GM12875 (cell line): Measurements from ENCODE around the gene PDE6C.

Experiments
- H3K4me3 ChIP-seq: one replicate; pipeline ENCODE4 v1.5.1; 2011; ENCODE audit warnings: low read depth, low read length, control low read depth
- CTCF ChIP-seq: IDR thresholded peaks from 2 replicates; pipeline ENCODE4 v1.5.1; 2011; ENCODE audit warnings: low read depth, mild to moderate bottlenecking, control low read depth, inconsistent platforms, low read length, moderate library complexity, borderline replicate concordance; ENCODE audit not compliant: insufficient read depth

The PDE6C gene

GRCh38 chr10:93580828-93581227 is 31.5 kb upstream of the PDE6C start:
- no peak overlapping the region for H3K4me3 ChIP-seq
- TF ChIP-seq CTCF, result no peak

DNA sequence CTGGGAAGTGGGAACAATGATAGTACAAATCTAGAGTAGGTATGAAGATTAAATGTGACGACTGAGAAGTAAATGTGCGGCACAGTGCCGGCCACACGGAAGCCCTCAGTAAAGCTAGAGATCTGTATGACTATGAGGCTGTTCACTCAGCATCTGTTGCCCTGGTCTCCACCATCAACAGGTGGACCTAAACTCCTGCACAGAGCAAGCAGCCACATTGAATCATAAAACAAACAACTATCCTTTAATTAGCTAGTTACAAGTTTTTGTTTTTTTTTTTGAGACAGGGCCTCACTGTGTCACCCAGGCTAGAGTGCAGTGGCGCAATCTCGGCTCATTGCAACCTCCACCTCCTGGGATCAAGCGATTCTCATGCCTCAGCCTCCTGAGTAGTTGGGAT is 27.9 kb upstream of the PDE6C start:
- no peak overlapping the region for H3K4me3 ChIP-seq
- TF ChIP-seq CTCF, result no peak

GRCh38 chr10:93589648-93590562 is 22.4 kb upstream of the PDE6C start:
- no peak for TF ChIP-seq CTCF
- no peak overlapping the region for H3K4me3 ChIP-seq

DNA sequence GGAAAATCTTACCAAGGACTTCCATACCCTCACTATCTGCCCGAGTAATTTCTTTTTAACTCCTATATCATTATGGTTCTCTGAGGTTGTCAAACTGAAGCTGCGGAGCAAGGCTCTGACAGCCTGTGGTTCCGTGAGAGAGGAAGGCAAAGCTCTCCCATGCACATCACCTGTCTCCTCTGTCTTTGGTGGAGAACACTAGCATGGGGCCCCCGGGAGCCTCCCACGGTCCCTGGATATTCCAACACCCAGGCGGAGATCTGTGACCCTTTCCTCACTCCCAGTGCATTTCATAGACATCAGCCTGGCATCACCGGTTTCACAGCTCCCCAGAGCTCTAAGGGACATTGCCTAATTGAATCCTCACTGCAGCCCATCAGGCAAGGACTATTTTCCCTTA is 21.7 kb upstream of the PDE6C start:
- no peak for TF ChIP-seq CTCF
- no peak overlapping the region for H3K4me3 ChIP-seq

- H3K4me3 ChIP-seq, result no peak overlapping the region
- TF ChIP-seq CTCF, result no peak
Measured at GRCh38 chr10:93591065-93591808, 21.1 kb upstream of the PDE6C start.

GRCh38 chr10:93593254-93593653 is 19.1 kb upstream of the PDE6C start:
- no peak for TF ChIP-seq CTCF

GRCh38 chr10:93593749-93594148 is 18.6 kb upstream of the PDE6C start:
- no peak overlapping the region for H3K4me3 ChIP-seq
- TF ChIP-seq CTCF, result no peak

More at GRCh38 chr10:93593254-93593653, 19.1 kb upstream of the PDE6C start:
- H3K4me3 ChIP-seq, result no peak overlapping the region
